ENCODE data around the gene MTRR.

GRCh38 chr5:7882926-7883325 is 14.0 kb downstream of the MTRR start:
- TF ChIP-seq, protein P1, sequence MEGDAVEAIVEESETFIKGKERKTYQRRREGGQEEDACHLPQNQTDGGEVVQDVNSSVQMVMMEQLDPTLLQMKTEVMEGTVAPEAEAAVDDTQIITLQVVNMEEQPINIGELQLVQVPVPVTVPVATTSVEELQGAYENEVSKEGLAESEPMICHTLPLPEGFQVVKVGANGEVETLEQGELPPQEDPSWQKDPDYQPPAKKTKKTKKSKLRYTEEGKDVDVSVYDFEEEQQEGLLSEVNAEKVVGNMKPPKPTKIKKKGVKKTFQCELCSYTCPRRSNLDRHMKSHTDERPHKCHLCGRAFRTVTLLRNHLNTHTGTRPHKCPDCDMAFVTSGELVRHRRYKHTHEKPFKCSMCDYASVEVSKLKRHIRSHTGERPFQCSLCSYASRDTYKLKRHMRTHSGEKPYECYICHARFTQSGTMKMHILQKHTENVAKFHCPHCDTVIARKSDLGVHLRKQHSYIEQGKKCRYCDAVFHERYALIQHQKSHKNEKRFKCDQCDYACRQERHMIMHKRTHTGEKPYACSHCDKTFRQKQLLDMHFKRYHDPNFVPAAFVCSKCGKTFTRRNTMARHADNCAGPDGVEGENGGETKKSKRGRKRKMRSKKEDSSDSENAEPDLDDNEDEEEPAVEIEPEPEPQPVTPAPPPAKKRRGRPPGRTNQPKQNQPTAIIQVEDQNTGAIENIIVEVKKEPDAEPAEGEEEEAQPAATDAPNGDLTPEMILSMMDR (IDR thresholded peaks at IDR 0.05): no peak
- TF ChIP-seq POLR2A (IDR thresholded peaks at IDR 0.05) (no peak), POLR2AphosphoS5 (IDR thresholded peaks at IDR 0.05; ENCODE audit: insufficient read depth in 1 of 2, low read depth in 1 of 2) (no peak)

Measured in vagina (tissue), 2 donors.